SK-N-SH (cell line): Measurements from ENCODE around the gene DLAT. TPM values are rescaled to one million over a fixed set of nuclear protein-coding genes. Genes with fewer than 3 reads are reported as not detected.

Experiments used
- CTCF ChIA-PET: fragments of 300-600, 350-600 bp; formaldehyde crosslinking; extraction: SDS; loops from one replicate; lab custom pipeline; 2021; lab: Yijun Ruan, JAX
- POLR2A ChIA-PET: fragments of 350-600 bp; sonication (Branson Sonifier 250); formaldehyde crosslinking; extraction: SDS; loops from one replicate; lab custom pipeline; 2020; ENCODE audit warnings: antibody characterized with exemption, inconsistent platforms; lab: Yijun Ruan, JAX
- DNase-seq: peaks from one replicate; pipeline ENCODE4 v3.0.0; 2012
- H2AFZ ChIP-seq: fragments of 200-600 bp; sonication (generic); 2 replicates; pipeline ENCODE4 v1.8.1; 2016; ENCODE audit warnings: antibody characterized with exemption, mild to moderate bottlenecking, low read depth
- H3F3A ChIP-seq: fragments of 200-600 bp; sonication (generic); replicated peaks from 2 replicates; pipeline ENCODE3; 2016; ENCODE audit warnings: antibody characterized with exemption, mild to moderate bottlenecking; ENCODE audit not compliant: insufficient read depth
- H3K27ac ChIP-seq, 2 experiments: fragments of 200-500 bp in 1 of 2; fragments of 200-600 bp in 1 of 2; sonication (Bioruptor generic) in 1 of 2; sonication (generic), shearing (Covaris generic) in 1 of 2; 2 replicates each; pipeline versions ENCODE4 v1.5.1 to v1.6.1; 2014 to 2016; ENCODE audit warnings: low read depth in 2 of 2, inconsistent platforms in 1 of 2, low read length in 1 of 2, mild to moderate bottlenecking in 1 of 2, mixed read lengths in 1 of 2
- H3K27me3 ChIP-seq: fragments of 200-600 bp; sonication (generic), shearing (Covaris generic); 2 replicates; pipeline ENCODE4 v1.6.1; 2016; ENCODE audit warnings: mixed run types; ENCODE audit not compliant: insufficient read depth
- H3K36me3 ChIP-seq, 2 experiments: fragments of 200-500 bp in 1 of 2; fragments of 200-600 bp in 1 of 2; sonication (Bioruptor generic) in 1 of 2; sonication (generic) in 1 of 2; replicated peaks in 1 of 2; 2 replicates each; pipeline versions ENCODE3 to v1.5.1; 2014 to 2016; ENCODE audit warnings: low read length in 1 of 2, mild to moderate bottlenecking in 1 of 2; ENCODE audit not compliant: insufficient read depth in 2 of 2, control insufficient read depth in 1 of 2
- H3K4me1 ChIP-seq, 2 experiments: fragments of 200-500 bp in 1 of 2; fragments of 200-600 bp in 1 of 2; sonication (Bioruptor generic) in 1 of 2; sonication (generic), shearing (Covaris generic) in 1 of 2; 2 replicates each; pipeline versions ENCODE4 v1.5.1 to v1.6.1; 2014 to 2016; ENCODE audit warnings: low read depth in 1 of 2, low read length in 1 of 2, mixed run types in 1 of 2; ENCODE audit not compliant: insufficient read depth in 2 of 2, control insufficient read depth in 1 of 2
- H3K4me2 ChIP-seq: fragments of 200-600 bp; sonication (generic), shearing (Covaris generic); 2 replicates; pipeline ENCODE4 v1.6.1; 2017; ENCODE audit warnings: mixed run types
- H3K4me3 ChIP-seq, 2 experiments: fragments of 200-500 bp in 1 of 2; fragments of 200-600 bp in 1 of 2; sonication (Bioruptor generic) in 1 of 2; sonication (generic), shearing (Covaris generic) in 1 of 2; 2 replicates each; pipeline versions ENCODE4 v1.5.1 to v1.8.1; 2014 to 2016; ENCODE audit warnings: low read depth in 2 of 2, inconsistent platforms in 1 of 2, low read length in 1 of 2, mild to moderate bottlenecking in 1 of 2, mixed read lengths in 1 of 2, moderate library complexity in 1 of 2
- H3K79me2 ChIP-seq: fragments of 200-600 bp; sonication (generic); 2 replicates; pipeline ENCODE4 v1.8.1; 2017; ENCODE audit warnings: mild to moderate bottlenecking; ENCODE audit not compliant: insufficient read depth
- H3K9ac ChIP-seq: fragments of 200-600 bp; sonication (generic); 2 replicates; pipeline ENCODE4 v1.6.1; 2017; ENCODE audit warnings: mixed run types
- H3K9me2 ChIP-seq: fragments of 200-600 bp; sonication (generic); 2 replicates; pipeline ENCODE4 v1.6.1; 2017; ENCODE audit warnings: mixed run types
- H3K9me3 ChIP-seq: fragments of 200-600 bp; sonication (generic); 2 replicates; pipeline ENCODE4 v1.6.1; 2017; ENCODE audit warnings: mixed run types, mild to moderate bottlenecking, moderate library complexity
- H4K20me1 ChIP-seq: fragments of 200-600 bp; sonication (generic); 2 replicates; pipeline ENCODE4 v1.6.1; 2017; ENCODE audit warnings: mild to moderate bottlenecking, mixed run types; ENCODE audit not compliant: insufficient read depth
- CTCF ChIP-seq: fragments of 200-600 bp; sonication (generic); IDR thresholded peaks from 2 replicates; pipeline ENCODE4 v1.6.1; 2017; ENCODE audit warnings: antibody characterized with exemption, mild to moderate bottlenecking, moderate library complexity
- EP300 ChIP-seq, 2 experiments: IDR thresholded peaks; 2 replicates each; pipeline versions ENCODE4 v1.4.0 to v1.6.1; 2012; ENCODE audit warnings: borderline replicate concordance in 1 of 2, low read depth in 1 of 2, low read length in 1 of 2
- EZH2phosphoT487 ChIP-seq: fragments of 200-600 bp; sonication (generic); IDR thresholded peaks from 2 replicates; pipeline ENCODE4 v1.6.1; 2017; ENCODE audit warnings: low read depth, mixed run types, mild to moderate bottlenecking, antibody characterized with exemption, moderate library complexity, borderline replicate concordance
- FOSL2 ChIP-seq: IDR thresholded peaks from 2 replicates; pipeline ENCODE4 v1.4.0; 2012; ENCODE audit warnings: low read depth, mild to moderate bottlenecking, moderate library complexity, borderline replicate concordance
- FOXM1 ChIP-seq: IDR thresholded peaks from 2 replicates; pipeline ENCODE4 v1.4.0; 2012; ENCODE audit warnings: low read depth, mild to moderate bottlenecking
- GABPA ChIP-seq: IDR thresholded peaks from 2 replicates; pipeline ENCODE4 v1.4.0; 2012; ENCODE audit warnings: low read depth, mild to moderate bottlenecking
- IRF3 ChIP-seq: fragments of 150-350 bp; IDR thresholded peaks from 2 replicates; pipeline ENCODE4 v1.6.1; 2016; ENCODE audit warnings: mild to moderate bottlenecking, low read depth, low read length
- JUND ChIP-seq: IDR thresholded peaks from 2 replicates; pipeline ENCODE4 v1.4.0; 2012
- MAX ChIP-seq: IDR thresholded peaks from 2 replicates; pipeline ENCODE4 v1.4.0; 2012; ENCODE audit warnings: low read depth
- NRF1 ChIP-seq: IDR thresholded peaks from 2 replicates; pipeline ENCODE4 v1.6.1; 2012; ENCODE audit warnings: low read depth, mild to moderate bottlenecking, low read length
- POLR2AphosphoS5 ChIP-seq: IDR thresholded peaks from 2 replicates; pipeline ENCODE4 v1.6.1; 2012; ENCODE audit warnings: low read depth, low read length
- RAD21 ChIP-seq: IDR thresholded peaks from 2 replicates; pipeline ENCODE4 v1.6.1; 2012; ENCODE audit warnings: mild to moderate bottlenecking, low read length
- RFX5 ChIP-seq: IDR thresholded peaks from 2 replicates; pipeline ENCODE4 v1.6.1; 2012; ENCODE audit warnings: mild to moderate bottlenecking, improper control_type of control experiment, low read length
- SIN3A ChIP-seq: IDR thresholded peaks from 2 replicates; pipeline ENCODE4 v1.6.1; 2012; ENCODE audit warnings: low read depth, mild to moderate bottlenecking, low read length, moderate library complexity, borderline replicate concordance
- TCF12 ChIP-seq: IDR thresholded peaks from 2 replicates; pipeline ENCODE4 v1.4.0; 2012
- TEAD4 ChIP-seq: IDR thresholded peaks from 2 replicates; pipeline ENCODE4 v1.4.0; 2012; ENCODE audit warnings: mild to moderate bottlenecking, borderline replicate concordance; ENCODE audit not compliant: insufficient read depth
- USF2 ChIP-seq: fragments of 150-350 bp; IDR thresholded peaks from 2 replicates; pipeline ENCODE4 v1.6.1; 2017; ENCODE audit warnings: antibody characterized with exemption, low read length, low read depth, borderline replicate concordance
- YY1 ChIP-seq: IDR thresholded peaks from 2 replicates; pipeline ENCODE4 v1.4.0; 2012; ENCODE audit warnings: low read depth, mild to moderate bottlenecking
- WGBS: methylation state at CpG from one replicate; pipeline ENCODE4 v1.1.6; 2017; ENCODE audit warnings: low lambda C conversion rate; 5-methylcytosine and 5-hydroxymethylcytosine counted together
- polyA plus RNA-seq, 3 experiments: library from polyadenylated mRNA; depleted of rRNA; stranded (reverse); fragments of >200 nt; gene quantifications; 2 replicates each; pipeline ENCODE4 v1.2.3, GENCODE V29; 2012

DLAT gene
- polyA plus RNA-seq, 1 of the 3 experiments (the other 2 are of a cell fraction): 14.4 TPM

GRCh38 chr11:111977146-111978027 lies 47.8 kb upstream of the DLAT start:
- Histone ChIP-seq H3K9me2 (no peaks in the 10 kb centered on the region), H3K27me3 (no peaks in the 10 kb centered on the region), H3K9ac (peak overlapping the region; percentile 71), H3F3A (peaks cover 18% of the 10 kb centered on the region), H3K36me3 (peaks cover 0 to 24% of the 10 kb centered on the region in 2 experiments), H3K9me3 (no peaks in the 10 kb centered on the region), H3K27ac (0 out of 4 replicates have a peak overlapping the region, but pooled peaks of 1 of the 2 experiments have one; percentile 0), H2AFZ (peak overlapping the region; percentile 33; the same call in 1 of the 2 replicates), H3K79me2 (peaks cover 5% of the 10 kb centered on the region; the same call in 1 of the 2 replicates), H4K20me1 (no peaks in the 10 kb centered on the region), H3K4me2 (peak overlapping the region; percentile 97), H3K4me3 (peak overlapping the region; percentile 57 to 72), H3K4me1 (peaks cover 13 to 18% of the 10 kb centered on the region in 2 experiments; a peak in 3 of 4 replicates)
- 18% methylated on average over 23 of the region's 65 CpGs for WGBS
- 0 out of 2 replicates have a peak, but pooled peaks have one; percentile 32 for TF ChIP-seq MAX
- TF ChIP-seq TCF12: no peak
- 0 out of 4 replicates have a peak, but pooled peaks of 1 of the 2 experiments have one; percentile 17 for TF ChIP-seq EP300 (IDR thresholded peaks at IDR 0.05; ENCODE audit: borderline replicate concordance in 1 of 2, low read depth in 1 of 2, low read length in 1 of 2)
- peak; percentile 90 for DNase-seq
- ChIA-PET POLR2A (no interaction called here), CTCF (interaction anchor here (0.6 to 14.8 kb wide), 5 partner anchors 12 to 237 kb away, joined by 3 to 272 read pairs (median 3); partner anchors contain the start of gene DIXDC1)

- H3K4me1 ChIP-seq: peaks cover 13 to 18% of the 10 kb centered on the region in 2 experiments; a peak in 3 of 4 replicates
- no peaks in the 10 kb centered on the region for H4K20me1 ChIP-seq
- no peaks in the 10 kb centered on the region for H3K9me3 ChIP-seq
- POLR2A ChIA-PET: no interaction called here
- no peaks in the 10 kb centered on the region for H3K27me3 ChIP-seq
- peaks cover 5% of the 10 kb centered on the region; the same call in 1 of the 2 replicates for H3K79me2 ChIP-seq
- H3K4me3 ChIP-seq: peak overlapping the region; percentile 57 to 72
- DNase-seq: peak; percentile 52
- no peaks in the 10 kb centered on the region for H3K9me2 ChIP-seq
- CTCF ChIA-PET: interaction anchor here (0.6 to 14.8 kb wide), 6 partner anchors 11 to 236 kb away, joined by 3 to 272 read pairs (median 4); partner anchors contain the start of gene DIXDC1
- peak overlapping the region; percentile 33; the same call in 1 of the 2 replicates for H2AFZ ChIP-seq
- TF ChIP-seq TEAD4 (no peak), RAD21 (no peak), GABPA (no peak), RFX5 (no peak), YY1 (no peak), IRF3 (no peak), CTCF (no peak), EZH2phosphoT487 (no peak), FOSL2 (no peak), MAX (peak; percentile 17; the same call in 1 of the 2 replicates), POLR2AphosphoS5 (no peak), USF2 (no peak), JUND (no peak), SIN3A (no peak), NRF1 (peak; percentile 47), TCF12 (no peak), FOXM1 (no peak)
- TF ChIP-seq, all 33 proteins: peak for 2
- Histone ChIP-seq H3K9ac (peak overlapping the region; percentile 71; the same call in 1 of the 2 replicates), H3K27ac (0 out of 4 replicates have a peak overlapping the region, but pooled peaks of 1 of the 2 experiments have one; percentile 0), H3K4me2 (peak overlapping the region; percentile 97), H3K36me3 (peaks cover 2 to 32% of the 10 kb centered on the region in 2 experiments), H3F3A (peaks cover 20% of the 10 kb centered on the region)
- WGBS: 58% methylated on average over 8 of the region's 8 CpGs
These were observed 47.0 kb upstream of the DLAT start for GRCh38 chr11:111978028-111978771.
